Fibroblast of skin of abdomen (primary cell): Measurements from ENCODE around the gene NDUFS8. TPM values are rescaled to one million over a fixed set of nuclear protein-coding genes. Genes with fewer than 3 reads are reported as not detected.
"Not testable (repeated sequence)": the region's sequence is repeated elsewhere in the genome, so short reads cannot be mapped to it uniquely, and the experiment has no call there.

Experiments used
- DNase-seq: peaks from one replicate; pipeline ENCODE4 v3.0.0-alpha.2; 2013
- polyA plus RNA-seq, 2 experiments: library from polyadenylated mRNA; unstranded; fragments of 120-200 nt; gene quantifications; one replicate each; pipeline ENCODE4 v1.2.1, GENCODE V29; 2013; ENCODE audit not compliant: insufficient read length in 2 of 2

Gene NDUFS8
- polyA plus RNA-seq (2013, experiment 1 of 2; ENCODE audit: insufficient read length), result 95.6 TPM
- 103 TPM for polyA plus RNA-seq (2013, experiment 2 of 2; ENCODE audit: insufficient read length)

DNA sequence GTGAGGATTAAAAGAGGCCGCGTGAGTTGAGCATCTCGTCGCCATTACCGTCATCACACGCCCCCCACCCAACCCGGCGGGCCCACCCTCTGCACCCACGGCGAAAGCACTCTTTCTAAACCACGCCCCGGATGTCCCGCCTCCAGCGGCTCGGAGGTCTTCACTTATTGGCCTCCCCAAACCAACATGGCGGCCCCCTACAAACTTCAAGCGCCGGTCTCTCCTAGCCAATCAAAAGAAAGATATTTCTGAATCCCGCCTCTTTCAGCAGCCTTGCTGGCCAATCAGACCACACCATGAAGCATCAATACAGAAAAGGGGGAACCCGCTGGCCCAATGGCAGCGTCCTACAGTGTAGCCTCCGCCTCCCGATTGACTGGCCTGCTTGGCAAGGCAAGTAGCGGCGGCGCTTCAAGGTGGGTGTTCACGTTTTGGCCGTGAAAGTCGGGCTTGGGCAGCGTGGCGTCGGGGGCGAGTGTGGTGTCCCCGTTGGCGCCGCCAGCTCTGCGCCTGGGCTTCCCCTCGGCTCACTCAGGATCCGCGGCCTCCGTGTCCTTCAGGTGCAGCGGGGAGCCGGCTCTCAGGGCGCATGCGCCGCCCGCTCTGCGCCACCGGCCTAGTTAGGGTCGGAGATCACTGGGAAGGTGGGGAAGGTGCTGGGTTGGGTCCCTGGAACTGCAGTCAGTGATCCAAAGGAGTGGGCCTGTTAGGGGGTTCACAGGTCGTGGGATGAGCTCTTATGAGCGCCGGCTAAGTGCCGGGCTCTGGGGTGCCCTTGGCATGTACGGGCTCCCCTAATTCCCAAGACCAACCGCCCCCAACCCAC is at the start of gene NDUFS8:
TSS of gene NDUFS8 (plus strand) at position 364 of the 826 bp plus-strand sequence. CDS start 1,471 bp downstream, outside the sequence.
- DNase-seq, result peak; percentile 99

DNA sequence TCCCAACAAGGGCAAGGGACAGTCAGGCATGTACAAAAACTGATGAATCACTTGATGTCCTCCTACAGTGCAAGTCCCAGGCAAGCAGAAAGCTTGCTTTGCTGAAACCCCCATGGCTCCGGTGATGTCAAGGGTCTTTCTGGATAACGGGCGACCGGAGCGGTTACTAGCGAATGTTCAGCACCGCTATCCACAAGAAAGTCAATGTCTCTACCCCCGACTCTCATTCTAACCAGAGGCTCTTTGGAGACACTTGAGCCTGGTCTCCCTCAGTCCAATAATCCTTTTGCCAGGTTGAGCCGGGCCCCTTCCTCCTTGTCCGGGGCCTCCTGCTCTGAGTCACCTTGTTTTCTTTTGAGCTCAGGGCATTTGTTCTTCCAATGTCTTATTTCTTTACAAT is 49.3 kb upstream of the NDUFS8 start:
- DNase-seq, result not testable (repeated sequence)

DNA sequence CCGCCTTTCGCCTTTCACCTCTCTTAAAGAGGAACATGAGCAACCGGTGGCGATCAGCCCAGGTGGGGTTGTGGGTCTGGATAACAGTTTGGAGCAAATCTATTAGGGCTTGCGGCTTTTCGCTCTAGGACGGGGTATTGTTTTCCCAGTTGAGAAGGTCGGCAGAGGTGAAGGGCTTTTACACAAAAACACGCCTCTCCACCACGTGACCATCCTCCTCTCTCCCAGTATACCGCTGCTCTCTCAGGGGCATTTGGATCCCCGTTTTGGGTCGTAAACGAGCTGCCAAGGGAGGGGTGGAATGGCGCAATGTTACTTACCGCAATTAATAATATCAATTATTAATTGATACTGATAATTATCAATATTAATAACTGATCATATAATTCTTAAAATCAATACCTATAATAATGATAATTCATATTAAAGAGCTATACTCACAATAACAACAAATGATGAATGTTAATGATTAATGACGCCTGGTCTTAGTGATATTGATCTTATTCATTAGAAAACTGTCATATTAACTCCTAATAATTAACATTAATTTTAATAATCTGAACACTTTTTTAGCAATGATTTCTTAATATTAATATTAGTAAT is 48.1 kb upstream of the NDUFS8 start:
- DNase-seq, result not testable (repeated sequence)

DNA sequence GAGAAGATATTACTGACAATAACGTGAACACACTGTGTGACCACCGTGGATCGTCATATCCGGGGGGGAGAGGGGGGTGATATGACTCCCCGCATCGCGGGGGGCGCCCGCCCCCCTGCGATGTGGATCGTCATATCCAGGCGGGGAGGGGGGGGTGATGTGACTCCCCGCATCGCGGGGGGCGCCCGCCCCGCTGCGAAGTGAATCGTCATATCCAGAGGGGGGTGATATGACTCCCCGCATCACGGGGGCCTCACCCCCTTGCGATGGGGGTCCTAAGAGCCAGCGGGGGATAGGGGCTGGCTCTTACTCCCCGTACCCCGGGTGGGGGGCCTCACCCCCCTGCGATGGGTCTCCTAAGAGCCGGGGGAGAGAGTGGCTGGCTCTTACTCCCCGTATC is 46.5 kb upstream of the NDUFS8 start:
- no peak for DNase-seq

DNA sequence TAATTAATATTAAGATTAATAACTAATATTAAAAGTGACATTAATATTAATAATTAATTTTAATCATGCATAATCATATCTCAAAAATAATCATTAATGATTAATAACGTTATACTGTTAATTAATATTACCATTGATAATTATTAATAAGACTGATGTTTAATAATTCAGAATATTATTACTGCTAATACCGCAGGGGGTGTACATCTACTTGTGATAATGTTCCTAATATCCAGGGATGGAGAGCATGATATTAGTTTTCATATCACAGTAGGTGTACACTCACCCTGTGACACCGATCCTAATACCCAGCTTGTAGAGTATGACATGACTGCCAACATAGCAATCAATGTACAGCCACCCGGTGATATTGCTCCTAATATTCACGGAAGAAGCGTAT is 45.2 kb upstream of the NDUFS8 start:
- not testable (repeated sequence) for DNase-seq

DNA sequence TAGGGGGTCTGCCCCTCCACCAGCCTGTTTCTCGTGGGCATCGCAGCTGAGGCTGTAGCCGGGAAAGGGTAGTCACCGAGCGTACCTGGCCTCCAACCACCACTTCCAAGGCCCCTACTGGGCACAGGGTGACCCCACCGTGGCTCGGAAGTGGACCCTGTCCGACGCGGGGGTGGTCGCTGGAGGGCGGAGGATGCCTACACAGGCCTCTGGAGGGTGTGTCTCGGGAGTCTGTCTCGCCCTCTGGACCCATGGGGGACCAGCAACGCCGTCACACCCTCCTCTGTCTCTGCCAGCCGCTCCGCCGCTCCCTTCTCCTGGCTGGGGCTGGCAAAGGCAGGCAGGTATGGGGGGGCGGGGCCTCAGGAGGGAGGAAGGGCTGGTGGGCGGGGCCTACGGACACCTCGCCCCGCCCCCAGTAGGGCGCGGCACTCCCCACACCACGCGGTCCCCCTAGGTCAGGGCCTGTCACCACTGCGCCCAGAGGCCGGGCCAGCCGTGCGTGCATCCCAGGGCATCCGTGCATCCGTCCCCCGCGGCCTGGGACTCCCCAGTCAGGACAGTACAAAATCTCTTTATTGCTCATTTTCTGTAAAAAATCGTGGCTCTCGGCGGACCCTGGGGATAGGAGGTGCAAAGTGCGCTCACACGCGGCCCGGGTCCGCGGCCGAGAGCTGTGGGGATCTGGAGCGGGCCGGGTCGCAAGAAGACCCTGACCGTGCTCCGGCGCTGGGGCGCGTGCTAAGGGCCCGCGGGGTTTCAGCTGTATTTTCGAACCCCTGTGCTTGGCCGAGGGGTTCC is 39.7 kb upstream of the NDUFS8 start:
- not testable (repeated sequence) for DNase-seq

DNA sequence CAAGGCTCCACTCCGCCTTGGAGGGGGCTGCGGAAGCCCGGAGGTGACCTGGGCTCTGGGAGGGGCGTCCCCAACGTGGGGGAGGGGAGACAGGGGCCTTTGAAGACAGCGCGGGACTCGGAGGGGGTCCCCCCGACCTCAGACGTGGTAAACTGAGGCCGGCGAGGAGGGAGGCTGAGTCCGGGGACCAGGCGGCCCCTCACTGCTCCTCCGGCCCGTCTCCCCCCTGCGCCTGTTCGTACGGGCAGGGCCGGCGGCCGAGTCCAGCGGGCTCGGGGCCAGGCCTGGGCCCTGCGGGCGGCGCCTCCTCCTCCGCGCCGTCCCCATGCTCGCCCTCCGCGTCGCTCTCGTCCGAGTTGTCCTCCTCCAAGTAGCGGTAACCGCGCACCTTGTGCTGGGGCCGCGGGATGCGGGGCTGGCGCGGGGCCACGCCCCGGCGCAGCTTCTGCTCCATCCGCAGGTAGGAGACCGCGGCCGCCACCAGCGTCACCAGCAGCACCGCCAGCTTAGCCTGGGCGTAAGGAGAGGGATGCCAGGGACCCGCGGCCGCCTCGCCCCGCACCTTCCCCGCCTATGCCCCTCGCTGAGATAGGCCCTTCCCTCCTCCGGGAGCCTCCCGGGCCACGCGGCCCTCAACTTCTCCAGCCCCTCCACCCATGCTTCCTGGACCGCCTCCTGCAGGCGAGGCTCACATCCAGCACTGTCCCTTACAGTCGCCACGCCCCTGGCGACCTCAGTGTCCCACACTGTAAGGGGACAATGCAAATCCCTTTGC is 38.9 kb upstream of the NDUFS8 start:
- not testable (repeated sequence) for DNase-seq

DNA sequence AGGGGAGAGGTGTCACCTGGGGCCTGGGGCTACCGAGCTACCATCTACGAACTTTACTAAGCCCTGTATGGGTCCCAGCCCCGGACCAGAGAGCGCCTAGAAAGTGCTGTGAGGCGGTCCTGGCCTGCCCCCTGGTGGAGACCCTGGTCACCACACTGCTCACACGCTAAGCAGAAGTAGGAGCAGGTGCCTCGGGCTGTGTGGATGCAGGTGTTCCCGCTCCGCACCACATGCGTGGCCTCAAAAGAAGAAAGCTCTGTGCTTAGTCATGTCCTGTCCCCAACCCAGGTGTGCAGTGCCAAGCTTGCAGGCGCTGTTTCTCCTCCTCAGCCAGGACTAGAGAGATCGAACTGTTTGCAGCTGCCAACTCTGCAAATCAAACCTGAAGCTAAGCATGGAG is 36.7 kb upstream of the NDUFS8 start:
- not testable (repeated sequence) for DNase-seq

DNA sequence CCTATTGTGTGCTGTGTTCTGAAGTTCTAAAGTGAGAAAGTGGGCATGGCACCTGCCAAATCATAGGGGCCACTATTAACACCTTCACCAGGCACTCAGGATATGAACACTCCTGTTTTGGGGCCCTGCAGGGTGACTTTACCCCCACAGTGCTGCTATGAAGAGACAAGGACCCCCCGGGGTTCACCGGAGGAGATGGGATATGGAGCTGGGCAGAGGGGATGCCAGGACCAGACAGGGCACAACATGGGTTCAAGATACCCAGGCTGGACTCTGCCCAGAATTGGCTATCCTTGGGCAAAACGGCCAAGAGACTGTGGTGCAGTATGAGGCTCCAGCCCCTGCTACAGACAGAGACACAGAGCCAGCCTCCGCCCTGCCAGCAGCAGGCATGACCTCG is 36.1 kb upstream of the NDUFS8 start:
- not testable (repeated sequence) for DNase-seq

DNA sequence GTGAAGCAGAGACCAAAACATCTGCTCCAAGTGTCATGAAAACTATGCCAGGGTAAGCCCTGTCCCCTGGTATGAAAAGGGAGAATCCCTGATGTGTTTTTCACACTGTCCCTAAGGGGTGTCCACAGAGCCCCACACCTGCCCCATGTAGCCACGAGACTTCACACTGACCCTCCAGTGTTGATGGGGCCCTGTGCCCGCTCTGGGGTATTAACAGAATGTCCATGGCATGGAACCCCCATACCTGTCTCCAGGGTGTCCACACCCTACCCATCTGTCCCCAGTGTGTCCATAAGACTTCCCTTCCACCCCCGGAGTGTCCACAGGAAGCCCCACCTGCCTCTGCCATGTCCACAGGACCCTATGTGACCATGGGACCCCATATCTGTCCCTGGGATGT is 35.4 kb upstream of the NDUFS8 start:
- not testable (repeated sequence) for DNase-seq

DNA sequence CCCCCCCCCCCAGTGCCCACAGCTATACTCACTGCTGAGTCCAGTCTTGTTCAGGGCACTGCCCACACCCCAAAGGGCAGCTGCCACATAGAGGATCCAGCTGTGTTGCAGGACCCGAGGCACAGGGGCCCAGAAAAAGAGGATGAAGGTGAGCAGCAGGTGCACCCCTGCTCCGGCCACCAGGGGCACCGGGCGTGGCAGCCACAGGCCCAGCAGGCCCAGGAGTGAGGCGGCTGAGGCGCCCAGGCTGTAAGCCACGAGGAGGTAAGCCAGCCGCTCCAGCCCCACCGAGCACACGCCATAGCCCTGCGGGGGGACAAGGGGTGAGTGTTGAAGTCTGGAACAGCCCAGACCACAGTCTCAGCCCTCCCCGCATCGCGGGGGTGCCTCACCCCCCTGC is 34.9 kb upstream of the NDUFS8 start:
- not testable (repeated sequence) for DNase-seq

DNA sequence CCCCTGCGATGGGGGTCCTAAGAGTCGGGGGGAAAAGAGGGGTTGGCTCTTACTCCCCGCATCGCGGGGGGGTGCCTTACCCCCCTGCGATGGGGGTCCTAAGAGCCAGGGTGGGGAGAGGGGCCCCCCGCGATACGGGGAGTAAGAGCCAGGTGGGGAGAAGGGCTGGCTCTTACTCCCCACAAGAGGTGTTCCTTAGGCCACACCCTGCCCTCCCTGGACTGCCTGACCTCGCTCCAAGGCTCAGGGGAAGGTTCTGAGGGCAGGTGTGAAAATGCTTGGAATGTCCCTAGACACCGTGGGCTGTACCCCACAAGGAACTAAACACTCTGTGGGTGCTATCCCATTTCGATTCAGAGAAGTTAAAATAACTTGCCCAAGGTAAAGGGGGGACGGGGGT is 34.4 kb upstream of the NDUFS8 start:
- no peak for DNase-seq

DNA sequence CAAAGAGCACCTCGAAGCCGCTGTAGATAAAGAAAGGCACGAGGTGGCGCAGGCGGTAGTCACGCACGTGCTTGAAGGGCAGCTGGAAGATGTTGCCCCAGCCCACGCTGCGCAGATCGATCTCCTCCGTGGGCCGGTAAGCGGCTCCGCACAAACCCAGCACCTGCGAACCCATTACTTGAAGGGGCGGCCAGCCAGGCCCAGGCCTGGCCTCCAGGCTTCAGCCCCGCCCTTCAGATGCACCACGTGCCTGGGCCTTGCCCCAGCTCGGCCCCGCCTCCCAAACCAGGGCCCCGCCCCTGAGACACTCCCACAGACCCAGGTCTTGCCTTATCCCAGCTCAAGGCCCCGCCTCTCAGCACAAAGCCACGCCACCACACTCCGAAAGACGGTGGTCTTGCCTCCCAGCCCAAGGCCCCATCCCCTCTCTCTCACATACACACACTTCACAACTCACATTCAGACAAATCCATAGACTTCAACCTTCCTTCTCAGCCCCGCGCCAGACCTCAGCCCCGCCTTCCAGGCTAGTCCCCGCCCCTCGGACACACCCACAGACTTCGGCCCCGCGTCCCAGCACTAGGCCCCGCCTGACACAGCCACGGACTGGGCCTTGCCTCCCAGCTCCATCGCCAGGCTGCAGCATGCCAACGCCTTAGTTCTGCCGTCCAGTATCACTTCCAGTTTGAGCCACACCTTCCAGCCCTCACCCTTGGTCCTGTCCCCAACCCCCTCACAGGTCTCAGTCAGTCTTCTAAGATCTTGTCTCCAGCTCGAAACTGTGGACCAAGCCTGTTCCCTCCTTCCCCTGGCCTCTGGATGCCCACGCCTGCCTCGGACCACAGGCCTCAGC is 33.6 kb upstream of the NDUFS8 start:
- no peak for DNase-seq

DNA sequence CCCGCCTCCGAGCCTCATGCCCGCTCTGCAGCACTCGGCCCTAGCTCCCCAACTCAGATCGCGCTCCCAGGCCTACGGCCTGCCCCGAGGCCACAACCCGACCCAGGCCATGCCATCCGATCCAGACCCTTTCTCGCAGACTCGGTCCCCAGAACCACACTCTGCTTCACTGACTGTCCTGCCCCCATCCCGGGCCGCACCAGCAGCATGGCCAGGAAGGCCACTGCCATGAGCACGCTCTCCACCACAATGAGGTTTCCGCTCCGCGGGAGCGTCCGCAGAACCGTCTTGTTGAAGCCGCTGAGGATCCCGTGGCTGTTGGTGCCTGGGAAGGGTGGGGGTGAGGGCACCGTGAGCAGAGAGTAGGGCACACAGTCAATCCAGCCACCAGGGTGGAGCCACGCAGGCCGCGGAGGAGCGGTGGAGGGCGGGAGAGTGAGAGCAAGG is 33.0 kb upstream of the NDUFS8 start:
- DNase-seq, result no peak

DNA sequence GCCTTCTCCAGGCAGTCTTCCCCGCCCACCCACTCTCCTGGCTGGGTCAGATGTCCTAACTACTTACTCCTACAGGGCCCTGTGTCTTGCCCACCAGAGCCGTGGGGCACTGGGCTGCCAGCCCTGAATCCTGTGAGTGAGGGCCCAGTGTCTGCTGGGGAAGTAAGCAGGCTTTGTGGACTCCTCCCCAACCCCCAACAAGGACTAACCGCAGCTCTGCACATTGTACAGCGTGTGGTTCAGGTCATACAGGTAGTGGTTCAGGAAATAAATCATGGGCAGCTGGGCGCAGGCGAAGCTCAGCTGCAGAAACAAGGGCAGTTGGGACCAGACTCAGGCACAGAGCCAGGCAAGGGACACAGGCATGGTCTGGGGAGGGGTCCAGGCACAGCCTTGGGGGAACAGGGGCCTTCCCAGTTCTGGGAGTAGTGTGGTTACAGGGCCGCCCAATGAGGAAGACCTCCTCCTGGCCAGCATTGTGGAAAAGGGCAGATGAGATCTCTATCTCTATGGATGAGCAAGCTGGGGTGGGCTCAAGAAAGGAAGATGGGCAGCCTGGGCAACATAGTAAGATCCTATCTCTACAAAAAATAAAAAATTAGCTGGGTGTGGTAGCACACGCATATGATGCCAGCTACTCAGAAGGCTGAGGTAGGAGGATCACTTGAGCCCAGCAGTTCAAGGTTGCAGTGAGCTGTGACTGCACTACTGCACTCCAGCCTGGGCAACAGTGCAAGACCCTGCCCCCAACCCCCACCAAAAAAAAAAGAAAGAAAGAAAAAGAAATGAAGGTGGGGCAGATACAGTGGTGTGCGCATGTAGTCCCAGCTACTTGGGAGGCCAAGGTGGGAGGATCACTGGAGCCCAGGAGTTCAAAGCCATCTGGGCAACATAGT is 32.1 kb upstream of the NDUFS8 start:
- DNase-seq, result no peak

DNA sequence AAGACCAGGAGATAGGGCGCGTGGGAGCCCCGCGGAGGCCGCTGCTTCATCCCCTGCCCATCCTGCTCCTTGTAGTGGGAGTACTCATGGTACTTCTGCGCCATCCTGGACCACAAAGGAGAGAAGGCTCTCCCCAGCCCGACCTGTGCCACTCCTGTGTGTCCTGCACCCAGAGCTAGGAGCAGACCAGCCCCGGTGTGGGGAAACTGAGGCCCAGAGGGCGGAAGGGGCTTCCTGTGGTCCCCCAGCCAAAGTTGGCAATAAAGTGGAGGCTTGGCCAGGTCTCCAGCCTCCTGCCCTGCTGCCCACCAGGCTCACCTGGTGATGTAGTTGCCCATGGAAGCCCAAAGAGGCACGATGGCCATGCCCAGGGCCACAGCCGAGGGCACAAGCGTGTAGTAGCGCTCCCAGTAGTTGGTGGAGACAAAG is 31.3 kb upstream of the NDUFS8 start:
- DNase-seq, result no peak

DNA sequence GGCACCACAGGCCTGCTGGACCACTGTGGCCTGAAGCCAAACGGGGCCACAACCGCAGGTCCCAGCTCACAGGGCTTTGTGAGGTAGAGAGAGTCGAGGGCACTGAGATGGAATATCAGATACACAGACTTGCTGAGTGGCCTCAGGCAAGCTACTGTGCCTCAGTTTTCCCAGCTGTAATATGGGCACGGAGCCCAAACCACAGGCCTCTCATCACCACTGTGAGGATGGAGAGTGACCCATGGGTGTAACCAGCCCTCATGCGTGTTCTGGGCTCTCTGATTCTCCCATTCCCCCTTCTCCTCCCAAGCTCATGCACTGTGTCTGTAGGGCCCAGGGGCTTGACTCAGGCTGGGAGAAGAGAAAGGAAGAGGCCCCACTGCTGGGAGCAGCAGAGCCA is 30.8 kb upstream of the NDUFS8 start:
- DNase-seq, result no peak

DNA sequence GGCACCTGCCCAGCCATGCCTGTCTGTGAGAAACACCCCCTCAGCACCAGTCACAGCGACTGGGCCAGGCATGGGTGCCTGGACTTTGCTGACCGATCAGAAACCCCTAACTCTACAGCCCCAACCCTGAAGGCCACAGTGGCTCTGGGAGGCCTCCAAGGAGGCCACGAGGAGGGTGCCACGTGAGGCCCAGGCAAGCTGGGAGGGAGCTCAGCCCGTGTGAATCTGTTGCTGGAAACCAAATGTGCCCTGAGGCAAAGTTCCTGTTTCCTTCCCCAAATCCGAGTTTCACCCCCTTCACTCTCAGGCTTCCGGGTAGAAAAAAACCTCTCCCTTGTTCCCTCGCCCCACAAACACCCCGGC is 27.9 kb upstream of the NDUFS8 start:
- no peak for DNase-seq

DNA sequence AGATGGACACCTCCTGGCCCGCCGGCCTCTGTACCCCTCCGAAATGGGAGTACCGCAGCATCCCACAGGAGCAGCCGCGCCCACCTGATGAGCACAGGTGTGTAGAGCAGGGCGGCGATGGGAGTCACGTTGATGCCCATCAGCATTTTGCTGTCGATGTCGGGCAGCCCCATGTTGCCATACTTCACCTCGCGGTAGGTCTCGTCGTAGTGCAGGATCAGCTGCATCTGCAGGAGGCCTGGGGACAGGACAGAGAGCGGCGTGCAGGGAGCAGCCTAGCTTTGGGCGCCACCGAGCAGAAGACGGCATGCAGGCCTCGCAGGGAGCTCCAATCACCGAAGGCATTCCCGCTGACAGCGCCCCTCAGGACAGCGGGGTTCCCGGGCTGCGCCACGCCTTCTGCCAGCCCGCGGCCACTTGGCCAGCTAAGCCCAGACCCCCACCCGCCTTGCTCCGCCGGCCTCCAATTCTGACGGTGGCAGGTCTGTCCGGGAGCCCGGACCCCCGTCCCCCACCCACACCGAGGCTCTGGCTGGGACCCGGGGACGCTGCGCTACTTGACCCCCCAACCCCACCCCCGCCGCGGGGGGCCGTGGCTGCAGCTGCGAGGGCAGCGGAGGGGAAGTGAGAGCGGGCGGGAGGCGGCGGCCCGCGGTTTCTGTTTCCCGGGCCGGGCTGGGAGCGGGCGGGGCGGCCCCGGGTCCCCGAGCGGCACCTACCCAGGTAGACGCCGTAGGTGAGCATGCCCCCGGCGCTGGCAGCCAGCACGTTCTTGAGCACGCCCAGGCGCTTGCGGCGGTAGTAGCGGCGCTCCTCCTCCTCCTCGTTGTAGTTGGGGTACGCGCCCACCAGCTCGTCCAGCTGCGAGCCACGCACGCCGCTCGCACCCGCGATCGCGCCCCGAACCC is 27.3 kb upstream of the NDUFS8 start:
- no peak for DNase-seq
